CD14-positive monocyte (primary cell): ENCODE results near the gene ABCC3. TPM values are rescaled to one million over a fixed set of nuclear protein-coding genes. Genes with fewer than 3 reads are reported as not detected.

Experiments used
- DNase-seq, 3 donors: peaks; one replicate each; pipeline ENCODE4 v3.0.0-alpha.2; 2011 to 2022
- H2AFZ ChIP-seq: 2 replicates; pipeline ENCODE4 v1.6.0; 2012; ENCODE audit warnings: mild to moderate bottlenecking, low read depth, low read length, inconsistent platforms; ENCODE audit not compliant: insufficient read depth, poor library complexity, severe bottlenecking
- H3K27ac ChIP-seq, 2 donors: 1 replicate in 1 of 2; 2 replicates in 1 of 2; pipeline ENCODE4 v1.5.1; 2012 to 2013; ENCODE audit warnings: low read length in 2 of 2, control low read depth in 1 of 2, inconsistent platforms in 1 of 2, low read depth in 1 of 2, mild to moderate bottlenecking in 1 of 2
- H3K27me3 ChIP-seq, 2 donors: one replicate each; pipeline versions ENCODE4 v1.6.0 to v1.6.1; 2011 to 2013; ENCODE audit warnings: low read length in 2 of 2; ENCODE audit not compliant: control insufficient read depth in 2 of 2, insufficient read depth in 2 of 2
- H3K36me3 ChIP-seq, 2 donors: replicated peaks in 1 of 2; 1 replicate in 1 of 2; 2 replicates in 1 of 2; pipeline versions ENCODE4 v1.5.1 to v1.6.1; 2012 to 2013; ENCODE audit warnings: low read length in 2 of 2, control low read depth in 1 of 2, inconsistent platforms in 1 of 2, mild to moderate bottlenecking in 1 of 2; ENCODE audit not compliant: insufficient read depth in 2 of 2, control insufficient read depth in 1 of 2
- H3K4me1 ChIP-seq, 2 donors: 1 replicate in 1 of 2; 2 replicates in 1 of 2; pipeline versions ENCODE4 v1.5.1 to v1.6.1; 2012 to 2013; ENCODE audit warnings: low read length in 2 of 2, control low read depth in 1 of 2, inconsistent platforms in 1 of 2, mild to moderate bottlenecking in 1 of 2, moderate library complexity in 1 of 2; ENCODE audit not compliant: insufficient read depth in 2 of 2, control insufficient read depth in 1 of 2
- H3K4me2 ChIP-seq: replicated peaks from 2 replicates; pipeline ENCODE3; 2012; ENCODE audit warnings: low read length, moderate library complexity, mild to moderate bottlenecking; ENCODE audit not compliant: poor library complexity, severe bottlenecking; ENCODE audit errors: extremely low read depth
- H3K4me3 ChIP-seq, 3 experiments: fragments of 200-600 bp in 1 of 3; sonication (generic) in 1 of 3; replicated peaks in 1 of 3; 1 replicate in 2 of 3; 2 replicates in 1 of 3; pipeline ENCODE4 v1.5.1; 2011 to 2013; ENCODE audit warnings: low read length in 3 of 3, mild to moderate bottlenecking in 3 of 3, control low read depth in 2 of 3, low read depth in 2 of 3, inconsistent platforms in 1 of 3, moderate library complexity in 1 of 3
- H3K79me2 ChIP-seq: 2 replicates; pipeline ENCODE4 v1.6.0; 2012; ENCODE audit warnings: mild to moderate bottlenecking, control low read depth, inconsistent platforms, low read length, moderate library complexity; ENCODE audit not compliant: insufficient read depth
- H3K9ac ChIP-seq: 2 replicates; pipeline ENCODE4 v1.6.0; 2017; ENCODE audit warnings: low read length, mild to moderate bottlenecking; ENCODE audit not compliant: insufficient read depth, poor library complexity, severe bottlenecking
- H3K9me3 ChIP-seq, 2 donors: replicated peaks in 1 of 2; 1 replicate in 1 of 2; 2 replicates in 1 of 2; pipeline versions ENCODE4 v1.5.1 to v1.6.1; 2012 to 2013; ENCODE audit warnings: low read length in 2 of 2, control low read depth in 1 of 2; ENCODE audit not compliant: control insufficient read depth in 1 of 2, insufficient read depth in 1 of 2
- H4K20me1 ChIP-seq: 2 replicates; pipeline ENCODE4 v1.6.0; 2012; ENCODE audit warnings: mild to moderate bottlenecking, low read length, control low read depth, moderate library complexity; ENCODE audit not compliant: insufficient read depth
- H3K27ac Mint-ChIP-seq, 7 donors: one replicate each; pipeline ENCODE4 v1.8.0; 2020; ENCODE audit warnings: mild to moderate bottlenecking in 7 of 7, mixed read lengths in 7 of 7, moderate library complexity in 6 of 7, inconsistent platforms in 2 of 7
- H3K27me3 Mint-ChIP-seq, 3 donors: one replicate each; pipeline ENCODE4 v1.8.0; 2021 to 2022; ENCODE audit warnings: low read depth in 3 of 3, mild to moderate bottlenecking in 3 of 3, mixed read lengths in 3 of 3, moderate library complexity in 3 of 3, inconsistent platforms in 1 of 3
- H3K36me3 Mint-ChIP-seq, 2 donors: one replicate each; pipeline ENCODE4 v1.8.0; 2020; ENCODE audit warnings: mixed read lengths in 2 of 2, inconsistent platforms in 1 of 2, mild to moderate bottlenecking in 1 of 2
- H3K4me1 Mint-ChIP-seq: one replicate; pipeline ENCODE4 v1.8.0; 2020; ENCODE audit warnings: mild to moderate bottlenecking, mixed read lengths
- H3K4me3 Mint-ChIP-seq, 2 donors: one replicate each; pipeline ENCODE4 v1.8.0; 2020; ENCODE audit warnings: mild to moderate bottlenecking in 2 of 2, mixed read lengths in 2 of 2, moderate library complexity in 1 of 2
- H3K9me3 Mint-ChIP-seq, 7 donors: one replicate each; pipeline ENCODE4 v1.8.0; 2020 to 2022; ENCODE audit warnings: mixed read lengths in 7 of 7, mild to moderate bottlenecking in 6 of 7, moderate library complexity in 6 of 7, inconsistent platforms in 2 of 7
- CTCF ChIP-seq: fragments of 200-600 bp; IDR thresholded peaks from one replicate; pipeline ENCODE4 v1.8.0; 2022; ENCODE audit warnings: antibody characterized with exemption, mild to moderate bottlenecking
- WGBS: methylation state at CpG from one replicate; pipeline ENCODE4 v1.1.5; 2013; ENCODE audit warnings: missing lambda C conversion rate; ENCODE audit not compliant: insufficient coverage; 5-methylcytosine and 5-hydroxymethylcytosine counted together
- intact Hi-C, 2 donors: fragments of 100-400 bp; cut with micrococcal nuclease; formaldehyde crosslinking; loops; one replicate each; pipeline versions ENCODE4 v1.15.0 to v1.15.1; 2023
- polyA plus RNA-seq, 3 donors: library from polyadenylated mRNA; depleted of rRNA in 1 of 3; unstranded in 2 of 3; stranded (reverse) in 1 of 3; fragments of 300-500 nt in 2 of 3; fragments of >200 nt in 1 of 3; fragmentation: Illumina TruSeq in 2 of 3; gene quantifications; 1 replicate in 2 of 3; 2 replicates in 1 of 3; pipeline ENCODE4 v1.2.3, GENCODE V29; 2012 to 2021

ABCC3 gene
- polyA plus RNA-seq, 3 donors = 2.7 to 74.5 (median 11.4) TPM

- H3K27me3 ChIP-seq = peaks cover 2 to 70% of the 10 kb centered on the region in 2 donors
Observed at GRCh38 chr17:50631908-50632571, 2.6 kb upstream of the ABCC3 start.

GRCh38 chr17:50632637-50633036 lies 2.0 kb upstream of the ABCC3 start:
- no peak overlapping the region for H3K9ac ChIP-seq
- H3K4me1 ChIP-seq = peaks cover 16 to 43% of the 10 kb centered on the region in 2 donors
- H3K9me3 Mint-ChIP-seq = peaks cover 0 to 9% (median 0%) of the 10 kb centered on the region in 7 donors
- peaks cover 7 to 15% of the 10 kb centered on the region in 2 donors for H3K36me3 Mint-ChIP-seq
- intact Hi-C loops = no loop called here
- WGBS = 85% methylated on average over 3 of the region's 5 CpGs
- H3K27ac ChIP-seq = no peak overlapping the region
- no peak overlapping the region for H3K4me3 Mint-ChIP-seq
- peaks cover 2 to 72% of the 10 kb centered on the region in 2 donors for H3K27me3 ChIP-seq
- no peak overlapping the region for H3K4me3 ChIP-seq
- H2AFZ ChIP-seq = no peak overlapping the region
- H3K9me3 ChIP-seq = no peaks in the 10 kb centered on the region
- no peaks in the 10 kb centered on the region for H3K36me3 ChIP-seq
- H3K79me2 ChIP-seq = no peaks in the 10 kb centered on the region
- H4K20me1 ChIP-seq = peaks cover 8% of the 10 kb centered on the region
- DNase-seq = no peak
- H3K27me3 Mint-ChIP-seq = peaks cover 68 to 92% (median 71%) of the 10 kb centered on the region in 3 donors
- no peak overlapping the region for H3K4me2 ChIP-seq
- H3K4me1 Mint-ChIP-seq = peaks cover 37% of the 10 kb centered on the region
- TF ChIP-seq CTCF = no peak
- H3K27ac Mint-ChIP-seq = peak overlapping the region in 2 of 7 donors; percentile 8 to 51

More at GRCh38 chr17:50631908-50632571, 2.6 kb upstream of the ABCC3 start:
- peaks cover 2 to 9% of the 10 kb centered on the region in 2 donors for H3K36me3 Mint-ChIP-seq
- intact Hi-C loops = no loop called here
- no peak for DNase-seq
- no peak overlapping the region for H3K4me2 ChIP-seq
- WGBS = 84% methylated on average over 7 of the region's 9 CpGs
- H3K9me3 Mint-ChIP-seq = peaks cover 0 to 9% (median 0%) of the 10 kb centered on the region in 7 donors
- H3K27me3 Mint-ChIP-seq = peaks cover 70 to 93% (median 74%) of the 10 kb centered on the region in 3 donors
- no peaks in the 10 kb centered on the region for H3K79me2 ChIP-seq
- H2AFZ ChIP-seq = no peak overlapping the region
- peaks cover 16 to 43% of the 10 kb centered on the region in 2 donors for H3K4me1 ChIP-seq
- H3K27ac ChIP-seq = no peak overlapping the region
- H3K9ac ChIP-seq = no peak overlapping the region
- H3K27ac Mint-ChIP-seq = no peak overlapping the region
- H3K4me3 Mint-ChIP-seq = peak overlapping the region in 1 of 2 donors; percentile 74
- H3K4me1 Mint-ChIP-seq = peaks cover 36% of the 10 kb centered on the region
- H3K9me3 ChIP-seq = no peaks in the 10 kb centered on the region
- no peak overlapping the region for H3K4me3 ChIP-seq
- TF ChIP-seq CTCF = no peak
- peaks cover 4% of the 10 kb centered on the region for H4K20me1 ChIP-seq
- no peaks in the 10 kb centered on the region for H3K36me3 ChIP-seq
